Tibial nerve (tissue), 4 donors: ENCODE measurements around the gene NCOA1.

ENCODE experiments used
- EP300 ChIP-seq, 2 donors: sonication (generic); formaldehyde crosslinking; IDR thresholded peaks; one replicate each; pipeline ENCODE4 v1.6.1; 2017; ENCODE audit warnings: antibody characterized with exemption in 2 of 2, mild to moderate bottlenecking in 1 of 2
- POLR2A ChIP-seq, 2 donors: fragments of 450-650 bp; IDR thresholded peaks; one replicate each; pipeline ENCODE4 v1.6.1; 2017; ENCODE audit warnings: antibody characterized with exemption in 2 of 2, mild to moderate bottlenecking in 2 of 2, moderate library complexity in 2 of 2
- TF ChIP-seq, protein P1 (sequence below), 5 experiments: fragments of 200-600 bp in 3 of 5; fragments of 450-650 bp in 2 of 5; sonication (generic) in 3 of 5; IDR thresholded peaks; one replicate each; pipeline ENCODE4 v1.5.1; 2016 to 2019; ENCODE audit warnings: antibody characterized with exemption in 5 of 5, mild to moderate bottlenecking in 3 of 5, moderate library complexity in 2 of 5

DNA sequence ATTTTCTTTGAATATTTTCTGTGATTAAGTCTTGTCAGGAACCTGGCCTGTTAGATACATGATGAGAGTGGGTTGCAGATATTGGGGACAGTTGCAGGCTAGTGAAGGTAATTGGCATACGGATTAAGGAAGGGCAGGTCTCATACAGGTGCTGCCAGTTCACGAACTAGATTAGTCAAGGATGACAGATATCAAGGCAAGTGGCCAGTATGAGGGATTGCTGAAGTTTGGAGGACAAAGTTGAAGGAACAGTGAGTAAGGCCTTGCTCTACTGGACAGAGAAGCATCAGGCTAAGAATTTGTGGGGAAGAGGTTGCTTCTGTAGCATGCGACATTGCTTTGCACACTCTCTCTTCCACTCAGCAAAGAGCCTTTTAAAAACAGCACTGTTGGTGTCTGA lies 12.8 kb upstream of the NCOA1 start:
- TF ChIP-seq, protein P1, sequence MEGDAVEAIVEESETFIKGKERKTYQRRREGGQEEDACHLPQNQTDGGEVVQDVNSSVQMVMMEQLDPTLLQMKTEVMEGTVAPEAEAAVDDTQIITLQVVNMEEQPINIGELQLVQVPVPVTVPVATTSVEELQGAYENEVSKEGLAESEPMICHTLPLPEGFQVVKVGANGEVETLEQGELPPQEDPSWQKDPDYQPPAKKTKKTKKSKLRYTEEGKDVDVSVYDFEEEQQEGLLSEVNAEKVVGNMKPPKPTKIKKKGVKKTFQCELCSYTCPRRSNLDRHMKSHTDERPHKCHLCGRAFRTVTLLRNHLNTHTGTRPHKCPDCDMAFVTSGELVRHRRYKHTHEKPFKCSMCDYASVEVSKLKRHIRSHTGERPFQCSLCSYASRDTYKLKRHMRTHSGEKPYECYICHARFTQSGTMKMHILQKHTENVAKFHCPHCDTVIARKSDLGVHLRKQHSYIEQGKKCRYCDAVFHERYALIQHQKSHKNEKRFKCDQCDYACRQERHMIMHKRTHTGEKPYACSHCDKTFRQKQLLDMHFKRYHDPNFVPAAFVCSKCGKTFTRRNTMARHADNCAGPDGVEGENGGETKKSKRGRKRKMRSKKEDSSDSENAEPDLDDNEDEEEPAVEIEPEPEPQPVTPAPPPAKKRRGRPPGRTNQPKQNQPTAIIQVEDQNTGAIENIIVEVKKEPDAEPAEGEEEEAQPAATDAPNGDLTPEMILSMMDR (IDR thresholded peaks at IDR 0.05): no peak
- TF ChIP-seq POLR2A (IDR thresholded peaks at IDR 0.05) (no peak), EP300 (IDR thresholded peaks at IDR 0.05) (no peak)
